Measurements from ENCODE around the gene TAS2R31. TPM values are rescaled to one million over a fixed set of nuclear protein-coding genes. Genes with fewer than 3 reads are reported as not detected.

The TAS2R31 gene
- total RNA-seq, 1 experiment from 2014 or later: 1.7 TPM

GRCh38 chr12:11055306-11055705 is 24.1 kb upstream of the TAS2R31 start:
- RAD21 ChIA-PET (ENCODE audit: low non-redundant PET in 1 of 2, low total read pairs in 2 of 2, uncharacterized antibody in 2 of 2, unreplicated experiment in 2 of 2): no interaction called here
- Histone ChIP-seq H3K36me3 (ENCODE audit: control insufficient read depth in 1 of 2, insufficient read depth in 2 of 2, low read length in 2 of 2) (peaks cover 0 to 5% of the 10 kb centered on the region in 2 experiments; a peak in 1 of 4 replicates), H3K4me1 (ENCODE audit: control insufficient read depth in 1 of 2, insufficient read depth in 2 of 2, low read length in 2 of 2) (no peaks in the 10 kb centered on the region), H3K9me2 (ENCODE audit: insufficient read depth) (no peaks in the 10 kb centered on the region), H3K27me3 (ENCODE audit: insufficient read depth, low read length) (no peaks in the 10 kb centered on the region), H2AFZ (ENCODE audit: low read depth, low read length, poor library complexity, severe bottlenecking) (no peak overlapping the region), H3K4me3 (replicated peaks in 1 of 2; ENCODE audit: low read depth in 1 of 2, low read length in 2 of 2) (no peak overlapping the region), H3K9me3 (ENCODE audit: control insufficient read depth in 1 of 2, insufficient read depth in 1 of 2, low read depth in 1 of 2, low read length in 2 of 2) (peaks cover 0 to 4% of the 10 kb centered on the region in 2 experiments; a peak in 1 of 4 replicates), H3K4me2 (ENCODE audit: low read length) (no peak overlapping the region), H4K20me1 (ENCODE audit: insufficient read depth) (no peaks in the 10 kb centered on the region), H3K9ac (ENCODE audit: low read length) (no peak overlapping the region), H3K27ac (ENCODE audit: low read depth, low read length) (no peak overlapping the region), H3K79me2 (ENCODE audit: insufficient read depth, low read length) (peaks cover 39% of the 10 kb centered on the region)
- BruUV-seq (replicated peaks): no TSS peak
- TF ChIP-seq MAX (IDR thresholded peaks at IDR 0.05) (no peak), CTCF (IDR thresholded peaks at IDR 0.05 in 2 of 3, conservative IDR thresholded peaks at IDR 0.05 in 1 of 3; ENCODE audit: borderline replicate concordance in 1 of 3, insufficient read depth in 1 of 3, low read depth in 2 of 3, low read length in 2 of 3) (no peak), ZFX (IDR thresholded peaks at IDR 0.05) (no peak), SP1 (IDR thresholded peaks at IDR 0.05; ENCODE audit: low read depth) (no peak), REST (IDR thresholded peaks at IDR 0.05; ENCODE audit: low read depth) (no peak), ATF3 (IDR thresholded peaks at IDR 0.05) (no peak), CEBPB (IDR thresholded peaks at IDR 0.05; ENCODE audit: low read depth) (no peak), ELF1 (IDR thresholded peaks at IDR 0.05; ENCODE audit: borderline replicate concordance, low read depth) (no peak), TCF7L2 (IDR thresholded peaks at IDR 0.05; ENCODE audit: borderline replicate concordance, extremely low read depth, insufficient read depth, insufficient read length) (no peak), RAD21 (IDR thresholded peaks at IDR 0.05; ENCODE audit: low read depth) (no peak), ZBTB33 (IDR thresholded peaks at IDR 0.05; ENCODE audit: extremely low read depth, insufficient replicate concordance, low read length) (no peak)
- intact Hi-C loops (cut with micrococcal nuclease): loop anchor here (2.0 kb wide), 1 partner anchor 27 kb away; no protein-coding TSS in a partner anchor
- POLR2A ChIA-PET: no interaction called here
- CTCF ChIA-PET: no interaction called here
- ATAC-seq (no peak), DNase-seq (ENCODE audit: low read depth, low spot score) (no peak)

All from HCT116 (cell line).